Measurements from ENCODE around the gene CST6.

DNA sequence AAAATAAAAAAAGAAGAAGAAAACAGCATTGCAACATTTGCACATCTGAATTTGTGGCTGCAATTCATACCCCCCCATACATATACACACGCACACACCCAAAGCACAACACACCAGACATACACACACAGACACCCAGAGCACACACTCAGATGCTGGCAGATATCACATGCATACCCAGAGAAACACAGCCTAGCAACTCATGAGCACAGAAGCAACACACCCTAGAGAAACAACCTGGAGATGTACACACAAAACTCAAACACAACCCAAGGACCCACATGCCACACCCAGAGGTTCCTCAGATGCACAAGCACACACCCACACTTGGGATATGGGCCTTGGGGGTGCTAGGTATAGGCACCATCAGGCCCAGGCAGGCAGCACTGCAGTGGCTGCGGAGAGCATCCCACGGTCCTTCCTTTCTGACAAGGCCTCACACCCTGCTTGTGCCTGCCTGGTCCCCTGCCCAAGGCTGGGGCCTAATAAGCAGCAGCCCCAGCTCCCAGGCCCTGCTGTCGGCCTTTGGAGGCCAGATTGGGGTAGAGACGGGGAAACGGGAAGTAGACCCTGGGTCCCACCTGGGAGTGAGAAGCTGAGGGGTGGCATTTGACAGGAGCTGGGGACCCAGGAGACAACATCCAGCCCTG, 3.1 kb downstream of the CST6 start:
- TF ChIP-seq POLR2A (IDR thresholded peaks at IDR 0.05): no peak
- TF ChIP-seq, protein P1, sequence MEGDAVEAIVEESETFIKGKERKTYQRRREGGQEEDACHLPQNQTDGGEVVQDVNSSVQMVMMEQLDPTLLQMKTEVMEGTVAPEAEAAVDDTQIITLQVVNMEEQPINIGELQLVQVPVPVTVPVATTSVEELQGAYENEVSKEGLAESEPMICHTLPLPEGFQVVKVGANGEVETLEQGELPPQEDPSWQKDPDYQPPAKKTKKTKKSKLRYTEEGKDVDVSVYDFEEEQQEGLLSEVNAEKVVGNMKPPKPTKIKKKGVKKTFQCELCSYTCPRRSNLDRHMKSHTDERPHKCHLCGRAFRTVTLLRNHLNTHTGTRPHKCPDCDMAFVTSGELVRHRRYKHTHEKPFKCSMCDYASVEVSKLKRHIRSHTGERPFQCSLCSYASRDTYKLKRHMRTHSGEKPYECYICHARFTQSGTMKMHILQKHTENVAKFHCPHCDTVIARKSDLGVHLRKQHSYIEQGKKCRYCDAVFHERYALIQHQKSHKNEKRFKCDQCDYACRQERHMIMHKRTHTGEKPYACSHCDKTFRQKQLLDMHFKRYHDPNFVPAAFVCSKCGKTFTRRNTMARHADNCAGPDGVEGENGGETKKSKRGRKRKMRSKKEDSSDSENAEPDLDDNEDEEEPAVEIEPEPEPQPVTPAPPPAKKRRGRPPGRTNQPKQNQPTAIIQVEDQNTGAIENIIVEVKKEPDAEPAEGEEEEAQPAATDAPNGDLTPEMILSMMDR (IDR thresholded peaks at IDR 0.05): no peak
